ENCODE data around the gene LRCOL1. TPM values are rescaled to one million over a fixed set of nuclear protein-coding genes. Genes with fewer than 3 reads are reported as not detected.

The LRCOL1 gene
- total and polyA plus RNA-seq, 2 experiments from 2014 or later, result 1.7 TPM; not detected in 1

DNA sequence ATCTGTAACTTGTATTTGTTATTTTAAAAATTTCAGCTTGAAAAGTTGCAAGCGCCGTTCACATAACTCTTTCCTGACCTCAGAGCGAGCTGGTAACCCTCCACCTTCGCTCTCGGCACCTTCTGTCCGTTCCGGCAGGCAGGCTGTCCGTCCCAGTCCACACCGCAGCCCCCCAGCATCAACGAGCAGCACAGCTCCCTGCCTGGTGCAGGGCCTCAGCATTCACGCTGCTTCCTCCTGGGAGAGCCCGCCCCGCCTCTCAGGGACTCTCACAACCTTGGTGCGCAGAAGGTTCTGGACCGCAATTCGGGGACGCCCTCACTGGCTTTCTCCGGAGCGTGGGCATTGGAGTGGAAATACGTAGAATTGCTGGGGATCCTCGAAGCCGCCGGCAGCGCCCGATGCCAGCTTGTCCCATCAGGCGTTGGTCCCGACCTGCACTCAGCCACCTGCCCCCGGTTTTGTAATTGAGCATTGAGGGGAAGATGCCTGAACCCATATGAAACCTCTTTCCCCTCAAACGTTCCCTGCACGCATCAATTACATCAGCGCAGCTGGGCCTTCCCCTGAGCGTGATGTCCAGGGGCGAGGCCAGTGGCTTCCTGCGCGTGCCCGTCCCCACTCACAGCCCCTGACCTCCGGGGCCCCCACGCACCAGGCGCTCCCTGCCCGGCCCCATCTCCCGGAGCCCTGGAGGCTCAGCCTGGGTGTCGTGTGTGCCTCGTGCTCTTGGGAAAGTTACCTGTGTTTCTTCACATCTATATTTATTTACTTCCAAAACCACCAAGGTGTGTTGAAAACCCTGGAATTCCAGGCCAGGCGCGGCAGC lies 19.1 kb downstream of the LRCOL1 start:
- peaks cover 89% of the 10 kb centered on the region for H3K27me3 ChIP-seq (ENCODE audit: insufficient read depth)
- no peaks in the 10 kb centered on the region for H3K9me2 ChIP-seq (ENCODE audit: insufficient read depth)
- no peaks in the 10 kb centered on the region for H3K79me2 ChIP-seq (replicated peaks; ENCODE audit: insufficient read depth)
- H3K4me3 ChIP-seq, result no peak overlapping the region
- H3K9me3 Mint-ChIP-seq, result peaks cover 5% of the 10 kb centered on the region
- H3K36me3 Mint-ChIP-seq (ENCODE audit: low read depth), result no peaks in the 10 kb centered on the region; the same call in 2 of the 3 replicates
- no peak overlapping the region for H3K4me2 ChIP-seq
- ATAC-seq, result no peak
- H3K27ac Mint-ChIP-seq, result no peak overlapping the region
- no peaks in the 10 kb centered on the region for H4K20me1 ChIP-seq (replicated peaks; ENCODE audit: insufficient read depth)
- no peak overlapping the region for H3K27ac ChIP-seq (ENCODE audit: low read depth)
- 0 out of 2 replicates have a peak, but pooled peaks cover 2% of the 10 kb centered on the region for H3F3A ChIP-seq (replicated peaks; ENCODE audit: low read depth)
- H3K4me1 ChIP-seq (ENCODE audit: insufficient read depth), result no peaks in the 10 kb centered on the region
- H3K27me3 Mint-ChIP-seq (ENCODE audit: insufficient read depth, low read depth, poor library complexity), result peaks cover 82% of the 10 kb centered on the region
- H3K4me3 Mint-ChIP-seq, result no peak overlapping the region
- no peak for TF ChIP-seq CREB1 (CRISPR knock-in tag; IDR thresholded peaks at IDR 0.05; ENCODE audit: low read depth)
- no peak for TF ChIP-seq POLR2AphosphoS5 (IDR thresholded peaks at IDR 0.05; ENCODE audit: low read depth)
- TF ChIP-seq EZH2phosphoT487 (IDR thresholded peaks at IDR 0.05; ENCODE audit: unreplicated experiment), result no peak
- no peak for TF ChIP-seq JUNB (IDR thresholded peaks at IDR 0.05; ENCODE audit: unreplicated experiment)
- no peak for TF ChIP-seq ZNF114 (CRISPR knock-in tag; IDR thresholded peaks at IDR 0.05)
- TF ChIP-seq, protein P1, sequence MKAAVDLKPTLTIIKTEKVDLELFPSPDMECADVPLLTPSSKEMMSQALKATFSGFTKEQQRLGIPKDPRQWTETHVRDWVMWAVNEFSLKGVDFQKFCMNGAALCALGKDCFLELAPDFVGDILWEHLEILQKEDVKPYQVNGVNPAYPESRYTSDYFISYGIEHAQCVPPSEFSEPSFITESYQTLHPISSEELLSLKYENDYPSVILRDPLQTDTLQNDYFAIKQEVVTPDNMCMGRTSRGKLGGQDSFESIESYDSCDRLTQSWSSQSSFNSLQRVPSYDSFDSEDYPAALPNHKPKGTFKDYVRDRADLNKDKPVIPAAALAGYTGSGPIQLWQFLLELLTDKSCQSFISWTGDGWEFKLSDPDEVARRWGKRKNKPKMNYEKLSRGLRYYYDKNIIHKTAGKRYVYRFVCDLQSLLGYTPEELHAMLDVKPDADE (IDR thresholded peaks at IDR 0.05), result no peak
- TF ChIP-seq ZNF331 (CRISPR knock-in tag; IDR thresholded peaks at IDR 0.05; ENCODE audit: low read depth), result no peak
- TF ChIP-seq NANOG (IDR thresholded peaks at IDR 0.05; ENCODE audit: borderline replicate concordance), result no peak
- no peak for DNase-seq (ENCODE audit: low spot score)
- no peak overlapping the region for H2AFZ ChIP-seq
- H3K36me3 ChIP-seq (ENCODE audit: insufficient read depth), result no peaks in the 10 kb centered on the region
- no peaks in the 10 kb centered on the region; the same call in 2 of the 3 replicates for H3K4me1 Mint-ChIP-seq

DNA sequence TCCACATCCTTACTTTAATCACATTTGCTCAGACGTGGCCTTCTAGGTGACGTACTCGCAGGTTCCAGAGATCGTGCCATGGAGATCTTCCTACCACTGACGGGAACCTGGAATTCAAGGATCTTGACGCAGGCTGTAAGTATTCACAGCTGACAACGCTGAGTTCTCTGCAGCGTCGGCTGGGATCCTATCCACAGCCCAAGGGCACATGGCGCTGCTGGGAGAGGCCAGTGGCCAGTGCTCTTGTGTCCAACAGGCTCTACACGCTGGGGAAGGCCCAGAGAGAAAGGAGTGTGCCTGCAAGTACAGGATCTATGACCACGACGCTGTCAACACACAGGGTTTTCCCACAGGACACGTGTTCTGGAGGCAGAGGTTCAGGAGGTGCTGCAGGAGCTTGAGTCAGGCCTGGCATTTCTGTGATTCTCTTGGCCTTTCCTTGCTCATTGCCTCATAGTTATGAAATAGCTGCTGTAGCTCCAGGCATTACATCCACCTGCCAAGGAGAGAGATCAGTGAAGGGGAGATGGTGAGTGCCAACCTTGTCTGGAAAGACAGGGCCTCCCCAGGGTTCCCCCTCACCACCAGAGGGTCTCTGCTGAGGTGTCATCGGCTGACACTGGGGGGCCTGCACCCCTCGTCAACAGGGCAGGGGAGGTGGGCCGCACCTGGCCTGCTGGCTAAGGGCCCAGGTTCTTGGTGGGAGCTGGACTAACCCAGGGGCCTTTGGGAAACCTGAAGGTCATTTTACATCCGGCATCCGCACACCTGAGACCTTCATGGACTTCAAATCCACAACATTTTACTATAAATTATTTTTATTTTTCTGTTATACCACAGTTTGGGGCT lies 21.3 kb downstream of the LRCOL1 start:
- no peaks in the 10 kb centered on the region for H3K36me3 ChIP-seq (ENCODE audit: insufficient read depth)
- H3K79me2 ChIP-seq (replicated peaks; ENCODE audit: insufficient read depth), result no peaks in the 10 kb centered on the region
- no peak overlapping the region for H3K4me3 ChIP-seq
- peaks cover under 1% of the 10 kb centered on the region; the same call in 1 of the 3 replicates for H3K4me1 Mint-ChIP-seq
- DNase-seq (ENCODE audit: low spot score), result no peak
- peaks cover 4% of the 10 kb centered on the region for H3K4me1 ChIP-seq (ENCODE audit: insufficient read depth)
- H3K9me2 ChIP-seq (ENCODE audit: insufficient read depth), result no peaks in the 10 kb centered on the region
- H3K27me3 ChIP-seq (ENCODE audit: insufficient read depth), result peaks cover 90% of the 10 kb centered on the region
- ATAC-seq, result no peak
- H3K36me3 Mint-ChIP-seq (ENCODE audit: low read depth), result no peaks in the 10 kb centered on the region; the same call in 2 of the 3 replicates
- peaks cover 6% of the 10 kb centered on the region for H3K9me3 Mint-ChIP-seq
- no peak overlapping the region for H3K27ac ChIP-seq (ENCODE audit: low read depth)
- no peaks in the 10 kb centered on the region for H3F3A ChIP-seq (replicated peaks; ENCODE audit: low read depth)
- H3K27ac Mint-ChIP-seq, result no peak overlapping the region
- no peak overlapping the region for H3K4me2 ChIP-seq
- no peak overlapping the region for H3K4me3 Mint-ChIP-seq
- peaks cover 5% of the 10 kb centered on the region; the same call in 1 of the 2 replicates for H4K20me1 ChIP-seq (replicated peaks; ENCODE audit: insufficient read depth)
- no peak for TF ChIP-seq POLR2AphosphoS5 (IDR thresholded peaks at IDR 0.05; ENCODE audit: low read depth)
- TF ChIP-seq, protein P2, sequence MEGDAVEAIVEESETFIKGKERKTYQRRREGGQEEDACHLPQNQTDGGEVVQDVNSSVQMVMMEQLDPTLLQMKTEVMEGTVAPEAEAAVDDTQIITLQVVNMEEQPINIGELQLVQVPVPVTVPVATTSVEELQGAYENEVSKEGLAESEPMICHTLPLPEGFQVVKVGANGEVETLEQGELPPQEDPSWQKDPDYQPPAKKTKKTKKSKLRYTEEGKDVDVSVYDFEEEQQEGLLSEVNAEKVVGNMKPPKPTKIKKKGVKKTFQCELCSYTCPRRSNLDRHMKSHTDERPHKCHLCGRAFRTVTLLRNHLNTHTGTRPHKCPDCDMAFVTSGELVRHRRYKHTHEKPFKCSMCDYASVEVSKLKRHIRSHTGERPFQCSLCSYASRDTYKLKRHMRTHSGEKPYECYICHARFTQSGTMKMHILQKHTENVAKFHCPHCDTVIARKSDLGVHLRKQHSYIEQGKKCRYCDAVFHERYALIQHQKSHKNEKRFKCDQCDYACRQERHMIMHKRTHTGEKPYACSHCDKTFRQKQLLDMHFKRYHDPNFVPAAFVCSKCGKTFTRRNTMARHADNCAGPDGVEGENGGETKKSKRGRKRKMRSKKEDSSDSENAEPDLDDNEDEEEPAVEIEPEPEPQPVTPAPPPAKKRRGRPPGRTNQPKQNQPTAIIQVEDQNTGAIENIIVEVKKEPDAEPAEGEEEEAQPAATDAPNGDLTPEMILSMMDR (conservative IDR thresholded peaks at IDR 0.05; ENCODE audit: low read depth in 2 of 2), result no peak
- TF ChIP-seq, protein P3, sequence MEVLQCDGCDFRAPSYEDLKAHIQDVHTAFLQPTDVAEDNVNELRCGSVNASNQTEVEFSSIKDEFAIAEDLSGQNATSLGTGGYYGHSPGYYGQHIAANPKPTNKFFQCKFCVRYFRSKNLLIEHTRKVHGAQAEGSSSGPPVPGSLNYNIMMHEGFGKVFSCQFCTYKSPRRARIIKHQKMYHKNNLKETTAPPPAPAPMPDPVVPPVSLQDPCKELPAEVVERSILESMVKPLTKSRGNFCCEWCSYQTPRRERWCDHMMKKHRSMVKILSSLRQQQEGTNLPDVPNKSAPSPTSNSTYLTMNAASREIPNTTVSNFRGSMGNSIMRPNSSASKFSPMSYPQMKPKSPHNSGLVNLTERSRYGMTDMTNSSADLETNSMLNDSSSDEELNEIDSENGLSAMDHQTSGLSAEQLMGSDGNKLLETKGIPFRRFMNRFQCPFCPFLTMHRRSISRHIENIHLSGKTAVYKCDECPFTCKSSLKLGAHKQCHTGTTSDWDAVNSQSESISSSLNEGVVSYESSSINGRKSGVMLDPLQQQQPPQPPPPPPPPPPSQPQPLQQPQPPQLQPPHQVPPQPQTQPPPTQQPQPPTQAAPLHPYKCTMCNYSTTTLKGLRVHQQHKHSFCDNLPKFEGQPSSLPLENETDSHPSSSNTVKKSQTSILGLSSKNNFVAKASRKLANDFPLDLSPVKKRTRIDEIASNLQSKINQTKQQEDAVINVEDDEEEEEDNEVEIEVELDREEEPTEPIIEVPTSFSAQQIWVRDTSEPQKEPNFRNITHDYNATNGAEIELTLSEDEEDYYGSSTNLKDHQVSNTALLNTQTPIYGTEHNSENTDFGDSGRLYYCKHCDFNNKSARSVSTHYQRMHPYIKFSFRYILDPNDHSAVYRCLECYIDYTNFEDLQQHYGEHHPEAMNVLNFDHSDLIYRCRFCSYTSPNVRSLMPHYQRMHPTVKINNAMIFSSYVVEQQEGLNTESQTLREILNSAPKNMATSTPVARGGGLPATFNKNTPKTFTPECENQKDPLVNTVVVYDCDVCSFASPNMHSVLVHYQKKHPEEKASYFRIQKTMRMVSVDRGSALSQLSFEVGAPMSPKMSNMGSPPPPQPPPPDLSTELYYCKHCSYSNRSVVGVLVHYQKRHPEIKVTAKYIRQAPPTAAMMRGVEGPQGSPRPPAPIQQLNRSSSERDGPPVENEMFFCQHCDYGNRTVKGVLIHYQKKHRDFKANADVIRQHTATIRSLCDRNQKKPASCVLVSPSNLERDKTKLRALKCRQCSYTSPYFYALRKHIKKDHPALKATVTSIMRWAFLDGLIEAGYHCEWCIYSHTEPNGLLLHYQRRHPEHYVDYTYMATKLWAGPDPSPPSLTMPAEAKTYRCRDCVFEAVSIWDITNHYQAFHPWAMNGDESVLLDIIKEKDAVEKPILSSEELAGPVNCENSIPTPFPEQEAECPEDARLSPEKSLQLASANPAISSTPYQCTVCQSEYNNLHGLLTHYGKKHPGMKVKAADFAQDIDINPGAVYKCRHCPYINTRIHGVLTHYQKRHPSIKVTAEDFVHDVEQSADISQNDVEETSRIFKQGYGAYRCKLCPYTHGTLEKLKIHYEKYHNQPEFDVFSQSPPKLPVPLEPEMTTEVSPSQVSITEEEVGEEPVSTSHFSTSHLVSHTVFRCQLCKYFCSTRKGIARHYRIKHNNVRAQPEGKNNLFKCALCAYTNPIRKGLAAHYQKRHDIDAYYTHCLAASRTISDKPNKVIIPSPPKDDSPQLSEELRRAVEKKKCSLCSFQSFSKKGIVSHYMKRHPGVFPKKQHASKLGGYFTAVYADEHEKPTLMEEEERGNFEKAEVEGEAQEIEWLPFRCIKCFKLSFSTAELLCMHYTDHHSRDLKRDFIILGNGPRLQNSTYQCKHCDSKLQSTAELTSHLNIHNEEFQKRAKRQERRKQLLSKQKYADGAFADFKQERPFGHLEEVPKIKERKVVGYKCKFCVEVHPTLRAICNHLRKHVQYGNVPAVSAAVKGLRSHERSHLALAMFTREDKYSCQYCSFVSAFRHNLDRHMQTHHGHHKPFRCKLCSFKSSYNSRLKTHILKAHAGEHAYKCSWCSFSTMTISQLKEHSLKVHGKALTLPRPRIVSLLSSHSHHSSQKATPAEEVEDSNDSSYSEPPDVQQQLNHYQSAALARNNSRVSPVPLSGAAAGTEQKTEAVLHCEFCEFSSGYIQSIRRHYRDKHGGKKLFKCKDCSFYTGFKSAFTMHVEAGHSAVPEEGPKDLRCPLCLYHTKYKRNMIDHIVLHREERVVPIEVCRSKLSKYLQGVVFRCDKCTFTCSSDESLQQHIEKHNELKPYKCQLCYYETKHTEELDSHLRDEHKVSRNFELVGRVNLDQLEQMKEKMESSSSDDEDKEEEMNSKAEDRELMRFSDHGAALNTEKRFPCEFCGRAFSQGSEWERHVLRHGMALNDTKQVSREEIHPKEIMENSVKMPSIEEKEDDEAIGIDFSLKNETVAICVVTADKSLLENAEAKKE (CRISPR knock-in tag; IDR thresholded peaks at IDR 0.05), result no peak
- peaks cover 85% of the 10 kb centered on the region for H3K27me3 Mint-ChIP-seq (ENCODE audit: insufficient read depth, low read depth, poor library complexity)
- no peak overlapping the region for H2AFZ ChIP-seq
